ENCODE results near the gene CDCP1.

DNA sequence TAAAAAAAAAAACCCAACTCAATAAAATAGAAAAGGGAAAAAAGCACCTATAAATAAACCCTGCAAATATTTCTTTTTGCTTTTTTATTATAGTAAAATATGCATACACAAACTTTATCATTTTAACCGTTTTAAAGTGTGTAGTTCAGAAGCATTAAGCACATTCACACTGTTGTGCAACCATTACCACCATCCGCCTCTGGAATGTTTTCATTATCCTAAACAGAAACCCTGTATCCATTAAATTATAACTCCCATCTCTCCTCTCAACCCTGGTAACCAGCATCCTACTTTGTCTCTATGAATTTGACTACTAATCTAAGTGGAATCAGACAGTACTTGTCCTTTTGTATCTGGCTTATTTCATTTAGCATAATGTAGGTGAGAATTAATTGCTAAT lies 15.0 kb downstream of the CDCP1 start:
- TF ChIP-seq, protein P1, sequence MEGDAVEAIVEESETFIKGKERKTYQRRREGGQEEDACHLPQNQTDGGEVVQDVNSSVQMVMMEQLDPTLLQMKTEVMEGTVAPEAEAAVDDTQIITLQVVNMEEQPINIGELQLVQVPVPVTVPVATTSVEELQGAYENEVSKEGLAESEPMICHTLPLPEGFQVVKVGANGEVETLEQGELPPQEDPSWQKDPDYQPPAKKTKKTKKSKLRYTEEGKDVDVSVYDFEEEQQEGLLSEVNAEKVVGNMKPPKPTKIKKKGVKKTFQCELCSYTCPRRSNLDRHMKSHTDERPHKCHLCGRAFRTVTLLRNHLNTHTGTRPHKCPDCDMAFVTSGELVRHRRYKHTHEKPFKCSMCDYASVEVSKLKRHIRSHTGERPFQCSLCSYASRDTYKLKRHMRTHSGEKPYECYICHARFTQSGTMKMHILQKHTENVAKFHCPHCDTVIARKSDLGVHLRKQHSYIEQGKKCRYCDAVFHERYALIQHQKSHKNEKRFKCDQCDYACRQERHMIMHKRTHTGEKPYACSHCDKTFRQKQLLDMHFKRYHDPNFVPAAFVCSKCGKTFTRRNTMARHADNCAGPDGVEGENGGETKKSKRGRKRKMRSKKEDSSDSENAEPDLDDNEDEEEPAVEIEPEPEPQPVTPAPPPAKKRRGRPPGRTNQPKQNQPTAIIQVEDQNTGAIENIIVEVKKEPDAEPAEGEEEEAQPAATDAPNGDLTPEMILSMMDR (IDR thresholded peaks at IDR 0.05): no peak
- TF ChIP-seq POLR2A (IDR thresholded peaks at IDR 0.05): no peak
